ENCODE data around the gene ARHGEF33. TPM values are rescaled to one million over a fixed set of nuclear protein-coding genes. Genes with fewer than 3 reads are reported as not detected.

Gene ARHGEF33
- total and polyA plus RNA-seq, 12 donors, result 0.06 to 0.99 (median 0.41) TPM

DNA sequence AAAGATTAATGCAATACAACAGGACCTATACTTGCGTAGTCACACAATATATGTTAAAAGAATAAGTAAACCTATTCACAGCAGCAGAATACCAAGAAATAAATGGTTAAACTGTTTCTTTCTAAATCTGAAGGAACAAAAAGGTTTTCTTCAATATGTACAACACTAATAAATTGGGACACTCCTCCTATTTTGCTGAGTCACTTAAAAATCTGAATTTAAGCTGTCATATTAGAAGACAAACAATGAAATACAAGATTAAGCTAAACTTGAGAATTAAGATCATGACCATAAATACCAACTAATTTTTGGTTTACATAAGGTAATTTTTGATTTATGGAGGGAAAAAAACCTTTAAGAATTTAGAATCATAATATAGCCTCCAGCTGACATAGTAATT is 92.8 kb downstream of the ARHGEF33 start:
- WGBS, 2 donors, result 93 to 100% methylated on average over 1 of the region's 1 CpG
- TF ChIP-seq, protein P1, sequence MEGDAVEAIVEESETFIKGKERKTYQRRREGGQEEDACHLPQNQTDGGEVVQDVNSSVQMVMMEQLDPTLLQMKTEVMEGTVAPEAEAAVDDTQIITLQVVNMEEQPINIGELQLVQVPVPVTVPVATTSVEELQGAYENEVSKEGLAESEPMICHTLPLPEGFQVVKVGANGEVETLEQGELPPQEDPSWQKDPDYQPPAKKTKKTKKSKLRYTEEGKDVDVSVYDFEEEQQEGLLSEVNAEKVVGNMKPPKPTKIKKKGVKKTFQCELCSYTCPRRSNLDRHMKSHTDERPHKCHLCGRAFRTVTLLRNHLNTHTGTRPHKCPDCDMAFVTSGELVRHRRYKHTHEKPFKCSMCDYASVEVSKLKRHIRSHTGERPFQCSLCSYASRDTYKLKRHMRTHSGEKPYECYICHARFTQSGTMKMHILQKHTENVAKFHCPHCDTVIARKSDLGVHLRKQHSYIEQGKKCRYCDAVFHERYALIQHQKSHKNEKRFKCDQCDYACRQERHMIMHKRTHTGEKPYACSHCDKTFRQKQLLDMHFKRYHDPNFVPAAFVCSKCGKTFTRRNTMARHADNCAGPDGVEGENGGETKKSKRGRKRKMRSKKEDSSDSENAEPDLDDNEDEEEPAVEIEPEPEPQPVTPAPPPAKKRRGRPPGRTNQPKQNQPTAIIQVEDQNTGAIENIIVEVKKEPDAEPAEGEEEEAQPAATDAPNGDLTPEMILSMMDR (IDR thresholded peaks at IDR 0.05), result no peak
- Histone ChIP-seq H3K27me3 (no peaks in the 10 kb centered on the region), H3K4me3 (no peak overlapping the region), H3K4me1 (no peaks in the 10 kb centered on the region), H3K9me3 (no peaks in the 10 kb centered on the region), H3K36me3 (peaks cover 0 to 74% (median 37%) of the 10 kb centered on the region in 9 donors), H3K27ac (no peak overlapping the region)
- intact Hi-C loops (cut with DNase I), result no loop called here
- DNase-seq (no peak), ATAC-seq (no peak)

DNA sequence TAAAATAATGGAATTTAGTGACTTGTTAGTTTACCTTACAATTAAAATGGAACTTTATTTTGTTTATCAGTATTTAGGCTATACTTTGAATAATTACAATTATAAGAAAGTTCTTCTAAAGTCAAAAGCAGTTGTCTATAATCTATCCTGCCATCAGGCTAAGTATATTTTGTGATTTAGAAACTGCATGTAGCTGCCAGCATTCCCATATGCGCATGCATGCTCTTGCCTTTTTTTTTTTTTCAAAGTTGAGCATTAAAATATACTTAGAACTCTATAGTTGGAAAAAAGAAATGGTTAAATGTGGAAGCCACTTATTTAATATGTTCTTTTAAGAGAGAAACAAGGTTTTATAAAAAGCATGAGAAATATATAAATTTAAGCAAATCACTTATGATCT is 99.0 kb downstream of the ARHGEF33 start:
- intact Hi-C loops (cut with DNase I), result no loop called here
- peaks cover 0 to 100% (median 57%) of the 10 kb centered on the region in 9 donors for H3K36me3 ChIP-seq
- WGBS, 2 donors, result 95 to 100% methylated on average over 1 of the region's 1 CpG

DNA sequence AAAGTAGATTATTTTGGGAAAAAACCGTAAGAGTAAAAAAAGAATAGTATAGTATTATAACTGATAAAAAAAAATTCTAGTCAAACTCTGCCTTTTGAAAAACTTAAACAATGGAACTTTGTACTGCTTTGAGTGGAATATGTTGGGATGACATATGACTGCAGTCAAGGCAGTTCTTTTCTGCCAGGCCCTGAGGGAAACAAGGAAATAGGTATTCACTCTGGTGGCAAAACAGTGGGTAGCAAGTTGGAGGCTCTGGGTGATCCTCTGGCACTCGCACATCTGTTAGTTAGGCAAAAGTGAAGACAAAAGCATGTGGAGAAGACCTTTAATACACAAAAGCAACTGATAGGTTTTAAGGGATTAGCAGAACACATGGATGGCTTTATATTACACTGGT is 102.2 kb downstream of the ARHGEF33 start:
- no peak overlapping the region for H3K4me3 ChIP-seq
- 90 to 91% methylated on average over 2 of the region's 2 CpGs for whole genome bisulfite sequencing, 2 donors
- DNase-seq, result no peak
- TF ChIP-seq, protein P1 (IDR thresholded peaks at IDR 0.05), result no peak
- H3K27ac ChIP-seq, result no peak overlapping the region
- H3K27me3 ChIP-seq, result no peaks in the 10 kb centered on the region
- H3K4me1 ChIP-seq, result no peaks in the 10 kb centered on the region
- intact Hi-C loops (cut with DNase I), result no loop called here
- H3K9me3 ChIP-seq, result no peaks in the 10 kb centered on the region
- no peak for ATAC-seq
- H3K36me3 ChIP-seq, result peaks cover 0 to 100% (median 50%) of the 10 kb centered on the region in 9 donors

More for the DNA sequence above, 99.0 kb downstream of the ARHGEF33 start:
- Histone ChIP-seq H3K27me3 (no peaks in the 10 kb centered on the region), H3K4me1 (no peaks in the 10 kb centered on the region), H3K4me3 (no peak overlapping the region), H3K9me3 (no peaks in the 10 kb centered on the region), H3K27ac (no peak overlapping the region)
- ATAC-seq (no peak), DNase-seq (no peak)
- TF ChIP-seq, protein P1 (IDR thresholded peaks at IDR 0.05), result no peak

DNA sequence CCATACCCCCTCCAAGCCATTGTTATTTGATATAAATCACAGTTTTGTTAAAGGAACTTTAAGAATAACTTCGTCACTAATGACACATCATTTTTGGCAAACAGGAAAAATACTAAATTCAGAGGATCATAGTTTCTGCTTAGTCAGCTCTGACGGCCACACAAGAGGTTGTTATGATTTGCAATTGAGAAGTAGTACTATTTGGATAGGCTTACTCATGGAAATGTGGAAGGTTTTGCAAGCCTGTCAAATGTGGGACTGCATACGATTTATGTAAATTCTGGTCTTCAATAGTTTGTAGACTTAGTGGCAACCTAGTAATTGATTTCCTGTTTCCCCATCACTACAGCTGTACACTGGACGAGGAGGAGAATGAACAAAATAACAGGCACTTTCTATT is 108.1 kb downstream of the ARHGEF33 start:
- intact Hi-C loops (cut with DNase I), result no loop called here
- peaks cover 0 to 100% (median 49%) of the 10 kb centered on the region in 9 donors for H3K36me3 ChIP-seq
- TF ChIP-seq, protein P1 (IDR thresholded peaks at IDR 0.05), result no peak
- H3K27ac ChIP-seq, result no peak overlapping the region
- peak in 1 of 8 donors; percentile 47 for ATAC-seq
- H3K4me3 ChIP-seq, result no peak overlapping the region
- no peak for DNase-seq
- H3K27me3 ChIP-seq, result no peaks in the 10 kb centered on the region
- H3K4me1 ChIP-seq, result peaks cover 0 to 11% (median 0%) of the 10 kb centered on the region in 9 donors
- 75 to 82% methylated on average over 4 of the region's 4 CpGs for WGBS, 2 donors
- H3K9me3 ChIP-seq, result no peaks in the 10 kb centered on the region
